AG04450 (cell line): ENCODE data around the gene SLC1A2. TPM values are rescaled to one million over a fixed set of nuclear protein-coding genes. Genes with fewer than 3 reads are reported as not detected.

ENCODE experiments used
- CTCF ChIA-PET: fragments of 300-600, 350-600 bp; formaldehyde crosslinking; extraction: SDS; loops from one replicate; lab custom pipeline; 2022; ENCODE audit warnings: antibody characterized with exemption, inconsistent platforms; lab: Charles Lee
- POLR2A ChIA-PET: fragments of 350-600 bp; formaldehyde crosslinking; extraction: SDS; loops from one replicate; lab custom pipeline; 2021; ENCODE audit warnings: antibody characterized with exemption, inconsistent platforms; lab: Yijun Ruan, JAX
- DNase-seq: peaks from one replicate; pipeline ENCODE4 v3.0.0-alpha.2; 2011; ENCODE audit warnings: low read depth, low spot score
- H3K27ac ChIP-seq: one replicate; pipeline ENCODE4 v1.5.1; 2012; ENCODE audit warnings: low read depth, low read length, control low read depth
- H3K27me3 ChIP-seq: one replicate; pipeline ENCODE4 v1.6.0; 2012; ENCODE audit warnings: low read length; ENCODE audit not compliant: control insufficient read depth, insufficient read depth
- H3K4me3 ChIP-seq: 2 replicates; pipeline ENCODE4 v1.5.1; 2011; ENCODE audit warnings: mild to moderate bottlenecking, low read depth, low read length, control low read depth
- H3K9me3 ChIP-seq: 2 replicates; pipeline ENCODE4 v1.5.1; 2012; ENCODE audit warnings: low read length; ENCODE audit not compliant: control insufficient read depth, insufficient read depth
- polyA plus RNA-seq: library from polyadenylated mRNA; depleted of rRNA; stranded (reverse); fragments of >200 nt; gene quantifications from 2 replicates; pipeline ENCODE4 v1.2.3, GENCODE V29; 2011
- TF ChIP-seq, protein P1 (sequence below): IDR thresholded peaks from 2 replicates; pipeline ENCODE4 v1.5.1; 2011; ENCODE audit warnings: low read depth, low read length, control low read depth, inconsistent platforms

Gene SLC1A2
- polyA plus RNA-seq, 1 experiment = 1.1 TPM

DNA sequence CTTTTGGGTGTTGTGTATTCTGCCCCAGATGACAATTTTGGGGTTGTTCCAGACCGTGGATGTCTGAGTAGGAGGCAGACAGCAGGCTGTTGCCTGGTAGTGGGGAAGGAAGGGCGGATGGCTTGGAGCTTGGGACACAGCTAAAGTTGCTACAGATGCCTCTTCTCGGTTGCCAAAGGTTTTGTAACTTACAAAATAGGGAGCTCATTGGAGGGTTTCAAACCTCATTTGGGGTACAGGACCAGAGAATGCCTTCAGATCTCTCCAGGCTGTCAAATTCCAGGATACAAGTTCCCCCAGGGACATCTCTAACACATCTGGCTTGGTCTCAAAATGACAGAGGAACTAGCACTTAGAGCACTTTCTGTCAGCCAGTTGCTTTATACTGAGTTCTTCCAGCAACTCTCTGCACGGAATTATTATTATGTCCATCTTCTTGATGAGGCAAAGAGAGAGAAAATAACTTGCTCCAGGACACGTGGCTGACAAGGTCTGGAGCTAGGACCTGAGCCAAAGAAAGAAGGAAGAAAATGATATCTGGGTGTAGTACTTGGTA lies 56.0 kb downstream of the SLC1A2 start:
- H3K4me3 ChIP-seq = no peak overlapping the region

DNA sequence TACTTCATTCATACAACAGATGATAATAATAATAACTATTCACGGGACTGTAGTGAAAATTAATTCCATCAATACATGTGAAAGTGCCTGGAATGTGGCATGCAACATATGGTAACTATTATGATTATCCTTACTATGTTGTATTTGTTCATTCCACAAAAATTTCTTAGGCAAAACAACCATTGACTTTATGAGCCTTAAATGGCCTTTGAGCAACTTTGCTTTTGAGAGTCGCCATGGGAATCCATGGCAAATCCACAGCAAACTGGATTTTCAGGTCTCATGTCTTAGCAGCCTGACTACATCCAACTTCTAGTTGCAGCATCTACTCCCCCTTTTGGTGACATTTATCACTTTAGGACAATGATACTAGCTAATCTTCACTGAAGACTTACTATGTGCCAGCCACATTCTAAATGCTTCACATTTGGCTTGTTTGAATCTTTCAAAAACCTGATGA lies 56.8 kb downstream of the SLC1A2 start:
- ChIA-PET POLR2A (interaction anchor here (1.1 kb wide), 1 partner anchor 130 kb away, joined by 3 read pairs; no protein-coding TSS in a partner anchor), CTCF (interaction anchor here (0.5 to 0.6 kb wide), 2 partner anchors 14 to 1026 kb away, joined by 3 to 5 read pairs; no protein-coding TSS in a partner anchor)

More for the DNA sequence above, 56.0 kb downstream of the SLC1A2 start:
- no peaks in the 10 kb centered on the region for H3K27me3 ChIP-seq
- TF ChIP-seq, protein P1, sequence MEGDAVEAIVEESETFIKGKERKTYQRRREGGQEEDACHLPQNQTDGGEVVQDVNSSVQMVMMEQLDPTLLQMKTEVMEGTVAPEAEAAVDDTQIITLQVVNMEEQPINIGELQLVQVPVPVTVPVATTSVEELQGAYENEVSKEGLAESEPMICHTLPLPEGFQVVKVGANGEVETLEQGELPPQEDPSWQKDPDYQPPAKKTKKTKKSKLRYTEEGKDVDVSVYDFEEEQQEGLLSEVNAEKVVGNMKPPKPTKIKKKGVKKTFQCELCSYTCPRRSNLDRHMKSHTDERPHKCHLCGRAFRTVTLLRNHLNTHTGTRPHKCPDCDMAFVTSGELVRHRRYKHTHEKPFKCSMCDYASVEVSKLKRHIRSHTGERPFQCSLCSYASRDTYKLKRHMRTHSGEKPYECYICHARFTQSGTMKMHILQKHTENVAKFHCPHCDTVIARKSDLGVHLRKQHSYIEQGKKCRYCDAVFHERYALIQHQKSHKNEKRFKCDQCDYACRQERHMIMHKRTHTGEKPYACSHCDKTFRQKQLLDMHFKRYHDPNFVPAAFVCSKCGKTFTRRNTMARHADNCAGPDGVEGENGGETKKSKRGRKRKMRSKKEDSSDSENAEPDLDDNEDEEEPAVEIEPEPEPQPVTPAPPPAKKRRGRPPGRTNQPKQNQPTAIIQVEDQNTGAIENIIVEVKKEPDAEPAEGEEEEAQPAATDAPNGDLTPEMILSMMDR = no peak
- CTCF ChIA-PET = interaction anchor here (0.5 to 1.6 kb wide), 2 partner anchors 15 to 126 kb away, joined by 3 to 4 read pairs; no protein-coding TSS in a partner anchor
- DNase-seq = no peak
- no peaks in the 10 kb centered on the region; the same call in 1 of the 2 replicates for H3K9me3 ChIP-seq
- no peak overlapping the region for H3K27ac ChIP-seq
- POLR2A ChIA-PET = interaction anchor here (1.1 to 1.6 kb wide), 3 partner anchors 131 to 386 kb away, joined by 3 to 5 read pairs (median 4); no protein-coding TSS in a partner anchor

DNA sequence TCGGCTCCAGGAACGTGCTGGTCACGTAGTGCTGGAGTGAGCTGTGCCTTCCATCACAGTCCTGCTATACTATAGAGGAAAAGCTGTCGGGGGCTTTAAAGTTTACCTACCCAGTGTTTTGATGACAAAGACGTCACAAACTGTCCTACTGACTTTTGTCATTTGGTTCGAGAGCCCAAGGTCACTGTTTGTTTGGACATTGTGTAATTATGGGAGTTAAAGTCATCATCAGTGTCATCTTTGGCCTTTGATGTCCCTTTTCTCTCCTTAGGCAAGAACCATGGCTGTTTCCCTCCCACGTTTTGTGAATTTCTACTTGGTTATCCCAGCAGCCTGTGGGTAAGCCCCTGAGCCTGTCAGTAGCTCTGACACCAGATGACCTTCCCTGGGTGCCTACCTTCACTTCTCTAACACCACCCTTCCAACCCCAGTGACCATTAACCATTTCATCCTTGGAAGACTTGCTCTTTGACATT lies 59.3 kb downstream of the SLC1A2 start:
- H3K27me3 ChIP-seq = no peaks in the 10 kb centered on the region
- TF ChIP-seq, protein P1 = no peak
- H3K9me3 ChIP-seq = no peaks in the 10 kb centered on the region
- DNase-seq = no peak
- CTCF ChIA-PET = no interaction called here
- POLR2A ChIA-PET = no interaction called here
- H3K27ac ChIP-seq = no peak overlapping the region
- H3K4me3 ChIP-seq = no peak overlapping the region

More for the DNA sequence above, 56.8 kb downstream of the SLC1A2 start:
- no peak for DNase-seq
- Histone ChIP-seq H3K9me3 (no peaks in the 10 kb centered on the region; the same call in 1 of the 2 replicates), H3K4me3 (no peak overlapping the region), H3K27ac (no peak overlapping the region), H3K27me3 (no peaks in the 10 kb centered on the region)
- TF ChIP-seq, protein P1 = no peak

GRCh38 chr11:35359321-35360054 lies 59.9 kb downstream of the SLC1A2 start:
- TF ChIP-seq, protein P1 = no peak
- CTCF ChIA-PET = no interaction called here

More at GRCh38 chr11:35359321-35360054, 59.9 kb downstream of the SLC1A2 start:
- Histone ChIP-seq H3K27ac (no peak overlapping the region), H3K4me3 (no peak overlapping the region), H3K27me3 (no peaks in the 10 kb centered on the region), H3K9me3 (no peaks in the 10 kb centered on the region)
- POLR2A ChIA-PET = no interaction called here
- no peak for DNase-seq
